IPS-18a (cell line): Measurements from ENCODE around the gene PRPF38B.
A peak's percentile ranks its signal among the peaks of the same experiment; 100 is the strongest.

ENCODE experiments used
- H3K27ac ChIP-seq: one replicate; pipeline ENCODE4 v1.5.1; 2013; ENCODE audit warnings: low read length
- H3K27me3 ChIP-seq: one replicate; pipeline ENCODE4 v1.6.1; 2013; ENCODE audit warnings: mild to moderate bottlenecking, low read length; ENCODE audit not compliant: control insufficient read depth, insufficient read depth
- H3K36me3 ChIP-seq: one replicate; pipeline ENCODE4 v1.6.1; 2013; ENCODE audit warnings: low read depth, low read length; ENCODE audit not compliant: control insufficient read depth
- H3K4me1 ChIP-seq: one replicate; pipeline ENCODE4 v1.6.1; 2013; ENCODE audit warnings: low read depth, low read length; ENCODE audit not compliant: control insufficient read depth
- H3K4me3 ChIP-seq: one replicate; pipeline ENCODE4 v1.5.1; 2013; ENCODE audit warnings: low read length
- H3K9ac ChIP-seq: one replicate; pipeline ENCODE4 v1.6.1; 2013; ENCODE audit warnings: mild to moderate bottlenecking, low read length, moderate library complexity
- H3K9me3 ChIP-seq: one replicate; pipeline ENCODE4 v1.6.1; 2013; ENCODE audit warnings: low read depth, low read length; ENCODE audit not compliant: control insufficient read depth

PRPF38B gene

GRCh38 chr1:108706643-108707042 lies 14.5 kb downstream of the PRPF38B start:
- no peaks in the 10 kb centered on the region for H3K27me3 ChIP-seq
- no peaks in the 10 kb centered on the region for H3K9me3 ChIP-seq
- no peak overlapping the region for H3K4me3 ChIP-seq
- peaks cover 3% of the 10 kb centered on the region for H3K36me3 ChIP-seq
- no peaks in the 10 kb centered on the region for H3K4me1 ChIP-seq
- H3K27ac ChIP-seq = no peak overlapping the region
- H3K9ac ChIP-seq = no peak overlapping the region

- Histone ChIP-seq H3K4me1 (no peaks in the 10 kb centered on the region), H3K4me3 (no peak overlapping the region)
These were observed 16.9 kb downstream of the PRPF38B start for GRCh38 chr1:108708691-108709660.

GRCh38 chr1:108712606-108713150 lies 20.6 kb downstream of the PRPF38B start, which contains the start of gene FNDC7:
Gene FNDC7, plus strand, starts transcription at chr1:108712908. Its CDS starts 26 bp downstream, at chr1:108712934.
- peak within 1 kb of the TSS; percentile 7 for H3K4me3 ChIP-seq
- peaks cover 11% of the 10 kb centered on the region for H3K4me1 ChIP-seq
- no peak within 1 kb of the TSS for H3K27ac ChIP-seq
- no peaks in the 10 kb centered on the region for H3K27me3 ChIP-seq
- H3K36me3 ChIP-seq = no peaks in the 10 kb centered on the region
- no peaks in the 10 kb centered on the region for H3K9me3 ChIP-seq
- H3K9ac ChIP-seq = no peak within 1 kb of the TSS

More at GRCh38 chr1:108708691-108709660, 16.9 kb downstream of the PRPF38B start:
- no peak overlapping the region for H3K27ac ChIP-seq
- H3K36me3 ChIP-seq = no peaks in the 10 kb centered on the region
- H3K9me3 ChIP-seq = no peaks in the 10 kb centered on the region
- no peaks in the 10 kb centered on the region for H3K27me3 ChIP-seq
- H3K9ac ChIP-seq = no peak overlapping the region

GRCh38 chr1:108715932-108716331 lies 23.8 kb downstream of the PRPF38B start:
- H3K4me3 ChIP-seq = no peak overlapping the region
- peaks cover 27% of the 10 kb centered on the region for H3K4me1 ChIP-seq
- no peaks in the 10 kb centered on the region for H3K27me3 ChIP-seq
- no peaks in the 10 kb centered on the region for H3K9me3 ChIP-seq
- H3K9ac ChIP-seq = no peak overlapping the region
- no peak overlapping the region for H3K27ac ChIP-seq
- H3K36me3 ChIP-seq = no peaks in the 10 kb centered on the region

GRCh38 chr1:108716437-108717230 lies 24.5 kb downstream of the PRPF38B start:
- Histone ChIP-seq H3K9ac (no peak overlapping the region), H3K36me3 (no peaks in the 10 kb centered on the region), H3K4me3 (no peak overlapping the region), H3K27me3 (no peaks in the 10 kb centered on the region), H3K4me1 (peaks cover 27% of the 10 kb centered on the region), H3K9me3 (no peaks in the 10 kb centered on the region), H3K27ac (no peak overlapping the region)

- H3K9ac ChIP-seq = no peak overlapping the region
- no peak overlapping the region for H3K4me3 ChIP-seq
- H3K27me3 ChIP-seq = no peaks in the 10 kb centered on the region
- no peaks in the 10 kb centered on the region for H3K36me3 ChIP-seq
- peaks cover 27% of the 10 kb centered on the region for H3K4me1 ChIP-seq
- H3K9me3 ChIP-seq = no peaks in the 10 kb centered on the region
- H3K27ac ChIP-seq = no peak overlapping the region
These were observed 25.7 kb downstream of the PRPF38B start for GRCh38 chr1:108717774-108718316.

GRCh38 chr1:108718927-108719655 lies 27.0 kb downstream of the PRPF38B start:
- Histone ChIP-seq H3K27ac (no peak overlapping the region), H3K27me3 (no peaks in the 10 kb centered on the region), H3K36me3 (no peaks in the 10 kb centered on the region), H3K4me3 (no peak overlapping the region), H3K4me1 (peaks cover 27% of the 10 kb centered on the region), H3K9ac (no peak overlapping the region), H3K9me3 (no peaks in the 10 kb centered on the region)

GRCh38 chr1:108719656-108720435 lies 27.7 kb downstream of the PRPF38B start:
- Histone ChIP-seq H3K9ac (no peak overlapping the region), H3K4me3 (no peak overlapping the region), H3K27ac (no peak overlapping the region)

GRCh38 chr1:108722292-108722691 lies 30.2 kb downstream of the PRPF38B start:
- Histone ChIP-seq H3K9me3 (no peaks in the 10 kb centered on the region), H3K9ac (no peak overlapping the region), H3K4me1 (peaks cover 17% of the 10 kb centered on the region), H3K27me3 (no peaks in the 10 kb centered on the region), H3K4me3 (no peak overlapping the region), H3K36me3 (no peaks in the 10 kb centered on the region), H3K27ac (no peak overlapping the region)

More at GRCh38 chr1:108719656-108720435, 27.7 kb downstream of the PRPF38B start:
- Histone ChIP-seq H3K9me3 (no peaks in the 10 kb centered on the region), H3K27me3 (no peaks in the 10 kb centered on the region), H3K36me3 (no peaks in the 10 kb centered on the region), H3K4me1 (peaks cover 27% of the 10 kb centered on the region)

- no peaks in the 10 kb centered on the region for H3K4me1 ChIP-seq
- no peak overlapping the region for H3K4me3 ChIP-seq
- H3K36me3 ChIP-seq = no peaks in the 10 kb centered on the region
- H3K9me3 ChIP-seq = no peaks in the 10 kb centered on the region
- H3K27me3 ChIP-seq = no peaks in the 10 kb centered on the region
- H3K9ac ChIP-seq = no peak overlapping the region
- no peak overlapping the region for H3K27ac ChIP-seq
These were observed 33.8 kb downstream of the PRPF38B start for GRCh38 chr1:108725906-108726305.
